HepG2 (cell line): ENCODE measurements around the gene NOC3L. TPM values are rescaled to one million over a fixed set of nuclear protein-coding genes. Genes with fewer than 3 reads are reported as not detected.
A peak's percentile ranks its signal among the peaks of the same experiment; 100 is the strongest.

Source experiments
- RXRB ChIP-seq: IDR thresholded peaks from 2 replicates; pipeline ENCODE4 v1.6.1; 2016; ENCODE audit warnings: borderline replicate concordance, missing genetic modification reagents, missing compliant biosample characterization
- YEATS4 ChIP-seq: sonication (generic); formaldehyde crosslinking; IDR thresholded peaks from 2 replicates; pipeline ENCODE4 v1.4.0; 2020; ENCODE audit warnings: missing genetic modification reagents, borderline replicate concordance
- ZNF616 ChIP-seq: sonication (generic); formaldehyde crosslinking; IDR thresholded peaks from 2 replicates; pipeline ENCODE4 v1.5.0; 2020; ENCODE audit warnings: low read depth, mild to moderate bottlenecking, missing genetic modification reagents
- ZNF703 ChIP-seq: sonication (generic); formaldehyde crosslinking; IDR thresholded peaks from 2 replicates; pipeline ENCODE4 v1.5.1; 2020; ENCODE audit warnings: missing genetic modification reagents, mild to moderate bottlenecking, moderate library complexity, borderline replicate concordance
- polyA plus RNA-seq, 8 experiments: library from polyadenylated mRNA; depleted of rRNA in 3 of 8; stranded (reverse) in 7 of 8; unstranded in 1 of 8; fragments of >200 nt; fragmentation: Illumina TruSeq in 4 of 8; extraction: Trizol in 4 of 8; gene quantifications; 2 replicates each; pipeline versions ENCODE4 v1.2.1 to v1.2.3, GENCODE V29; 2011 to 2016; ENCODE audit warnings: low read depth in 4 of 8, missing spikeins in 1 of 8, mixed read lengths in 1 of 8; ENCODE audit not compliant: insufficient read depth in 1 of 8
- total RNA-seq, 5 experiments: library from RNA; depleted of rRNA; stranded (reverse); fragments of >200 nt; fragmentation: Illumina TruSeq; extraction: Trizol; gene quantifications; 2 replicates each; pipeline ENCODE4 v1.2.3, GENCODE V29; 2016; ENCODE audit warnings: low read depth in 1 of 5
- TF ChIP-seq, protein P1 (sequence below): sonication (generic); formaldehyde crosslinking; IDR thresholded peaks from 2 replicates; pipeline ENCODE4 v1.4.0; 2020; ENCODE audit warnings: mild to moderate bottlenecking, missing genetic modification reagents
- TF ChIP-seq, protein P2 (sequence below): sonication (generic); formaldehyde crosslinking; IDR thresholded peaks from 2 replicates; pipeline ENCODE4 v1.5.0; 2020; ENCODE audit warnings: mild to moderate bottlenecking, missing genetic modification reagents
- TF ChIP-seq, protein P3 (sequence below): IDR thresholded peaks from 2 replicates; pipeline ENCODE4 v1.6.1; 2016; ENCODE audit warnings: low read depth, missing genetic modification reagents, missing compliant biosample characterization
- TF ChIP-seq, protein P4 (sequence below): sonication (generic); formaldehyde crosslinking; IDR thresholded peaks from 2 replicates; pipeline ENCODE4 v1.5.0; 2020; ENCODE audit warnings: mild to moderate bottlenecking, missing genetic modification reagents, moderate library complexity

Gene NOC3L
- total and polyA plus RNA-seq, 2 of the 13 experiments (the other 11 are each of a cell fraction or from before 2014, with no cell fraction given): 7.8 to 36.6 TPM

DNA sequence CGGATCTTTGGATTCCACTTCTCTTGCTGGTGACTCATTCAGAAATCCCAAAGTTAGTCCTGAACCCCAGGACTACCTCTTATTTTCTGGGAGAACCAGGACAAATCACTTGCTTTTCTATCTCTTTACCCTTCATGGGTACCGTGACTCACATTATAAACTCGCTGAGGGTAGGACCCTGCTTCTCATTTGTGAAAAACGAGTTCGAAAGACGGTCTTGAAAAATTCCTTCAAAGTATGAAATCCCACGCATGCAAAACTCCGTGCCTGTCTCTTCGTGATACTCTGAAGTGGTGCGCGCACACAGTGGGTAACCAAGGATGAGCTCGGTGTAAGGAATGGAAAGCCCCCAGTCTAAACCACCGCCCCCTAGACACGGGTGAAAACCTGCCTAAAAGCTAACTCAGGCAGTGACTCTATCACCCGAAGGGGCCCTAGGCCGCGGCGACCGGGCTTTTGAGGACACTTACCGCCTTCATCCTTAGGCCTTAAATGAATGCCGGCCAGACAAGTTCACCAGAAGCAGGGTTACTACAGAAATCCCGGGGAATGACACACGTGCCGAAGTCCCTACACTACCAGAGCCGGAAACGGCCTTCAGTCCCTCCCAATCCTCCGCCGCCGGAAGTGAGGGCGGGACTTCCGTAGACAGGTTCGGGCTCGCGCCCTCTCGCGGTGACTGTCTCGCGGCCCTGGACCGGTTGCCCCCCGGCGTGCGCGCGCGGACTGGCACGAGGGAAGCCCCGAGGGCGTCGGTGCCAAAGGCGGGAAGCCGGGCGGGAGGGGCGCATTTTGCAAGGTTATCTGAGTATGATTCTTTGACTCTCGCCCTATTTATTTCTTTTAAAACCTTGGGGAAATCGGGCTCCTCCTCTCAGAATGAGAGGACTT, at the start of gene NOC3L (continued):
- TF ChIP-seq, protein P1, sequence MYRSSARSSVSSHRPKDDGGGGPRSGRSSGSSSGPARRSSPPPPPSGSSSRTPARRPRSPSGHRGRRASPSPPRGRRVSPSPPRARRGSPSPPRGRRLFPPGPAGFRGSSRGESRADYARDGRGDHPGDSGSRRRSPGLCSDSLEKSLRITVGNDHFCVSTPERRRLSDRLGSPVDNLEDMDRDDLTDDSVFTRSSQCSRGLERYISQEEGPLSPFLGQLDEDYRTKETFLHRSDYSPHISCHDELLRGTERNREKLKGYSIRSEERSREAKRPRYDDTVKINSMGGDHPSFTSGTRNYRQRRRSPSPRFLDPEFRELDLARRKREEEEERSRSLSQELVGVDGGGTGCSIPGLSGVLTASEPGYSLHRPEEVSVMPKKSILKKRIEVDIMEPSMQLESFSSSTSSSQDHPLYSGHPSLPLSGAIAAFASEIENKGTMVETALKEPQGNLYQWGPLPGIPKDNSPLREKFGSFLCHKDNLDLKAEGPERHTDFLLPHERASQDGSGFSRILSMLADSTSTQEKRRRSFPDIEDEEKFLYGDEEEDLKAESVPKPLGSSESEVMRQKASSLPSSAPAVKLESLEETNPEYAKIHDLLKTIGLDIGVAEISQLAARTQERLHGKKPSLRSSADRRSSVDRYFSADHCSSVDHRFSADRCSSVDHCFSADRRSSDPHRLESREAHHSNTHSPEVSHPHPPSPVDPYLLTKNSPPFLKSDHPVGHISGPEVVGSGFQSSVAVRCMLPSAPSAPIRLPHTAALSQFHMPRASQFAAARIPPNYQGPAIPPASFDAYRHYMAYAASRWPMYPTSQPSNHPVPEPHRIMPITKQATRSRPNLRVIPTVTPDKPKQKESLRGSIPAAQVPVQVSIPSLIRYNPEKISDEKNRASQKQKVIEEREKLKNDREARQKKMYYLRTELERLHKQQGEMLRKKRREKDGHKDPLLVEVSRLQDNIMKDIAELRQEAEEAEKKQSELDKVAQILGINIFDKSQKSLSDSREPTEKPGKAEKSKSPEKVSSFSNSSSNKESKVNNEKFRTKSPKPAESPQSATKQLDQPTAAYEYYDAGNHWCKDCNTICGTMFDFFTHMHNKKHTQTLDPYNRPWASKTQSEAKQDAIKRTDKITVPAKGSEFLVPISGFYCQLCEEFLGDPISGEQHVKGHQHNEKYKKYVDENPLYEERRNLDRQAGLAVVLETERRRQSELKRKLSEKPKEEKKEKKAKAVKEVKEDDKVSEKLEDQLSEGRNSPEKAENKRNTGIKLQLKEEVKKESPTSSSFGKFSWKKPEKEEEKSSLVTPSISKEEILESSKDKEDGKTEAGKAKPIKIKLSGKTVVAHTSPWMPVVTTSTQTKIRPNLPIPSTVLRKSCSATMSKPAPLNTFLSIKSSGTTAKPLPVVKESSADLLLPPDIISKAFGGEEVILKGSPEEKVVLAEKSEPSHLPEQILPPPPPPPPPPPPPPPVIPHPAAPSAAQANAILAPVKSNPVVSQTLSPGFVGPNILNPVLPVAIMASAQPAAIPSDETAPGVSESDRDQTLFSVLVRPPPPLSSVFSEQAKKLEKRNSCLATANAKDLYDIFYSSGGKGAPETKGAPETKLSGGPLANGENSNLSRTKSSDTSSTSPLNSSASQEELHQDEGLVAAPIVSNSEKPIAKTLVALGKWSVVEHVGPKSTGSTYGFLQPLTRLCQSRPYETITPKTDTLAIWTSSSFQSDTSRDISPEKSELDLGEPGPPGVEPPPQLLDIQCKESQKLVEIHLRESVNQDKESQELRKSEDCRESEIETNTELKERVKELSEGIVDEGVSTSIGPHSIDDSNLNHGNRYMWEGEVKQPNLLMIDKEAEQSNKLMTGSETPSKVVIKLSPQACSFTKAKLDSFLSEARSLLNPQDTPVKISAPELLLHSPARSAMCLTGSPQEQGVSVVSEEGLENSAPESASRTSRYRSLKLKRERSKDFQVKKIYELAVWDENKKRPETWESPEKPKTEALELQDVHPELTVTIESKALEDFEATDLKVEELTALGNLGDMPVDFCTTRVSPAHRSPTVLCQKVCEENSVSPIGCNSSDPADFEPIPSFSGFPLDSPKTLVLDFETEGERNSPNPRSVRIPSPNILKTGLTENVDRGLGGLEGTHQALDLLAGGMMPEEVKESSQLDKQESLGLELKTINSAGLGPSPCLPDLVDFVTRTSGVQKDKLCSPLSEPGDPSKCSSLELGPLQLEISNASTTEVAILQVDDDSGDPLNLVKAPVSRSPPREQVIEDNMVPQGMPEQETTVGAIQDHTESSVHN (CRISPR knock-in tag): 0 out of 2 replicates have a peak, but pooled peaks have one; percentile 58
- TF ChIP-seq, protein P2, sequence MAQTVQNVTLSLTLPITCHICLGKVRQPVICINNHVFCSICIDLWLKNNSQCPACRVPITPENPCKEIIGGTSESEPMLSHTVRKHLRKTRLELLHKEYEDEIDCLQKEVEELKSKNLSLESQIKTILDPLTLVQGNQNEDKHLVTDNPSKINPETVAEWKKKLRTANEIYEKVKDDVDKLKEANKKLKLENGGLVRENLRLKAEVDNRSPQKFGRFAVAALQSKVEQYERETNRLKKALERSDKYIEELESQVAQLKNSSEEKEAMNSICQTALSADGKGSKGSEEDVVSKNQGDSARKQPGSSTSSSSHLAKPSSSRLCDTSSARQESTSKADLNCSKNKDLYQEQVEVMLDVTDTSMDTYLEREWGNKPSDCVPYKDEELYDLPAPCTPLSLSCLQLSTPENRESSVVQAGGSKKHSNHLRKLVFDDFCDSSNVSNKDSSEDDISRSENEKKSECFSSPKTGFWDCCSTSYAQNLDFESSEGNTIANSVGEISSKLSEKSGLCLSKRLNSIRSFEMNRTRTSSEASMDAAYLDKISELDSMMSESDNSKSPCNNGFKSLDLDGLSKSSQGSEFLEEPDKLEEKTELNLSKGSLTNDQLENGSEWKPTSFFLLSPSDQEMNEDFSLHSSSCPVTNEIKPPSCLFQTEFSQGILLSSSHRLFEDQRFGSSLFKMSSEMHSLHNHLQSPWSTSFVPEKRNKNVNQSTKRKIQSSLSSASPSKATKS (CRISPR knock-in tag): peak; percentile 96; the same call in 1 of the 2 replicates
- peak; percentile 84 for TF ChIP-seq RXRB (CRISPR knock-in tag)
- TF ChIP-seq ZNF616 (CRISPR knock-in tag): peak; percentile 97
- TF ChIP-seq, protein P3, sequence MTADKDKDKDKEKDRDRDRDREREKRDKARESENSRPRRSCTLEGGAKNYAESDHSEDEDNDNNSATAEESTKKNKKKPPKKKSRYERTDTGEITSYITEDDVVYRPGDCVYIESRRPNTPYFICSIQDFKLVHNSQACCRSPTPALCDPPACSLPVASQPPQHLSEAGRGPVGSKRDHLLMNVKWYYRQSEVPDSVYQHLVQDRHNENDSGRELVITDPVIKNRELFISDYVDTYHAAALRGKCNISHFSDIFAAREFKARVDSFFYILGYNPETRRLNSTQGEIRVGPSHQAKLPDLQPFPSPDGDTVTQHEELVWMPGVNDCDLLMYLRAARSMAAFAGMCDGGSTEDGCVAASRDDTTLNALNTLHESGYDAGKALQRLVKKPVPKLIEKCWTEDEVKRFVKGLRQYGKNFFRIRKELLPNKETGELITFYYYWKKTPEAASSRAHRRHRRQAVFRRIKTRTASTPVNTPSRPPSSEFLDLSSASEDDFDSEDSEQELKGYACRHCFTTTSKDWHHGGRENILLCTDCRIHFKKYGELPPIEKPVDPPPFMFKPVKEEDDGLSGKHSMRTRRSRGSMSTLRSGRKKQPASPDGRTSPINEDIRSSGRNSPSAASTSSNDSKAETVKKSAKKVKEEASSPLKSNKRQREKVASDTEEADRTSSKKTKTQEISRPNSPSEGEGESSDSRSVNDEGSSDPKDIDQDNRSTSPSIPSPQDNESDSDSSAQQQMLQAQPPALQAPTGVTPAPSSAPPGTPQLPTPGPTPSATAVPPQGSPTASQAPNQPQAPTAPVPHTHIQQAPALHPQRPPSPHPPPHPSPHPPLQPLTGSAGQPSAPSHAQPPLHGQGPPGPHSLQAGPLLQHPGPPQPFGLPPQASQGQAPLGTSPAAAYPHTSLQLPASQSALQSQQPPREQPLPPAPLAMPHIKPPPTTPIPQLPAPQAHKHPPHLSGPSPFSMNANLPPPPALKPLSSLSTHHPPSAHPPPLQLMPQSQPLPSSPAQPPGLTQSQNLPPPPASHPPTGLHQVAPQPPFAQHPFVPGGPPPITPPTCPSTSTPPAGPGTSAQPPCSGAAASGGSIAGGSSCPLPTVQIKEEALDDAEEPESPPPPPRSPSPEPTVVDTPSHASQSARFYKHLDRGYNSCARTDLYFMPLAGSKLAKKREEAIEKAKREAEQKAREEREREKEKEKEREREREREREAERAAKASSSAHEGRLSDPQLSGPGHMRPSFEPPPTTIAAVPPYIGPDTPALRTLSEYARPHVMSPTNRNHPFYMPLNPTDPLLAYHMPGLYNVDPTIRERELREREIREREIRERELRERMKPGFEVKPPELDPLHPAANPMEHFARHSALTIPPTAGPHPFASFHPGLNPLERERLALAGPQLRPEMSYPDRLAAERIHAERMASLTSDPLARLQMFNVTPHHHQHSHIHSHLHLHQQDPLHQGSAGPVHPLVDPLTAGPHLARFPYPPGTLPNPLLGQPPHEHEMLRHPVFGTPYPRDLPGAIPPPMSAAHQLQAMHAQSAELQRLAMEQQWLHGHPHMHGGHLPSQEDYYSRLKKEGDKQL (CRISPR knock-in tag): no peak
- TF ChIP-seq, protein P4, sequence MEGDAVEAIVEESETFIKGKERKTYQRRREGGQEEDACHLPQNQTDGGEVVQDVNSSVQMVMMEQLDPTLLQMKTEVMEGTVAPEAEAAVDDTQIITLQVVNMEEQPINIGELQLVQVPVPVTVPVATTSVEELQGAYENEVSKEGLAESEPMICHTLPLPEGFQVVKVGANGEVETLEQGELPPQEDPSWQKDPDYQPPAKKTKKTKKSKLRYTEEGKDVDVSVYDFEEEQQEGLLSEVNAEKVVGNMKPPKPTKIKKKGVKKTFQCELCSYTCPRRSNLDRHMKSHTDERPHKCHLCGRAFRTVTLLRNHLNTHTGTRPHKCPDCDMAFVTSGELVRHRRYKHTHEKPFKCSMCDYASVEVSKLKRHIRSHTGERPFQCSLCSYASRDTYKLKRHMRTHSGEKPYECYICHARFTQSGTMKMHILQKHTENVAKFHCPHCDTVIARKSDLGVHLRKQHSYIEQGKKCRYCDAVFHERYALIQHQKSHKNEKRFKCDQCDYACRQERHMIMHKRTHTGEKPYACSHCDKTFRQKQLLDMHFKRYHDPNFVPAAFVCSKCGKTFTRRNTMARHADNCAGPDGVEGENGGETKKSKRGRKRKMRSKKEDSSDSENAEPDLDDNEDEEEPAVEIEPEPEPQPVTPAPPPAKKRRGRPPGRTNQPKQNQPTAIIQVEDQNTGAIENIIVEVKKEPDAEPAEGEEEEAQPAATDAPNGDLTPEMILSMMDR (CRISPR knock-in tag): peak; percentile 96
- no peak; the same call in 1 of the 2 replicates for TF ChIP-seq ZNF703
- peak; percentile 98 for TF ChIP-seq YEATS4 (CRISPR knock-in tag)
